Choroid plexus epithelial cell (primary cell): ENCODE measurements around the gene ALG9.

Source experiments
- DNase-seq: peaks from one replicate; pipeline ENCODE4 v3.0.0-alpha.2; 2010; ENCODE audit warnings: low read depth
- H3K4me3 ChIP-seq: 2 replicates; pipeline ENCODE4 v1.5.1; 2011; ENCODE audit warnings: low read depth, mild to moderate bottlenecking, control low read depth, low read length, moderate library complexity
- CTCF ChIP-seq: conservative IDR thresholded peaks from 2 replicates; pipeline ENCODE4 v1.5.1; 2011; ENCODE audit warnings: low read depth, mild to moderate bottlenecking, control low read depth, inconsistent platforms, low read length, moderate library complexity

ALG9 gene

DNA sequence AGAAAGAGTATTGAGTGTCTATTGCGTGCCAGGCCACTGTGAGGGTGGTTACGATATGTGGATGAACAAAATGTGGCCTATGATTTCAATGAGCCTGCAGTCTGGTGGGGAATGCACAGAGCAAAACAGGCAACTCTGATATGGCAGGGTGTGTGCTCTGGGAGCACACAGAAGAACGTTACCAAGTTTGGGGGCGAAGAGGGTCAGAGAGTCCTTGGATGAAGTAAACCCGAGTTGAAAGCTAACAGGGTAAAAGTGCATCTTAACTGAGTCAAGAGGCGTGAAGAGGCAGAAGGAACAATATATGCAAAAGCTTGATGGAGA, 8.2 kb upstream of the ALG9 start:
- peak overlapping the region; percentile 74 for H3K4me3 ChIP-seq
- DNase-seq: no peak
- no peak for TF ChIP-seq CTCF

DNA sequence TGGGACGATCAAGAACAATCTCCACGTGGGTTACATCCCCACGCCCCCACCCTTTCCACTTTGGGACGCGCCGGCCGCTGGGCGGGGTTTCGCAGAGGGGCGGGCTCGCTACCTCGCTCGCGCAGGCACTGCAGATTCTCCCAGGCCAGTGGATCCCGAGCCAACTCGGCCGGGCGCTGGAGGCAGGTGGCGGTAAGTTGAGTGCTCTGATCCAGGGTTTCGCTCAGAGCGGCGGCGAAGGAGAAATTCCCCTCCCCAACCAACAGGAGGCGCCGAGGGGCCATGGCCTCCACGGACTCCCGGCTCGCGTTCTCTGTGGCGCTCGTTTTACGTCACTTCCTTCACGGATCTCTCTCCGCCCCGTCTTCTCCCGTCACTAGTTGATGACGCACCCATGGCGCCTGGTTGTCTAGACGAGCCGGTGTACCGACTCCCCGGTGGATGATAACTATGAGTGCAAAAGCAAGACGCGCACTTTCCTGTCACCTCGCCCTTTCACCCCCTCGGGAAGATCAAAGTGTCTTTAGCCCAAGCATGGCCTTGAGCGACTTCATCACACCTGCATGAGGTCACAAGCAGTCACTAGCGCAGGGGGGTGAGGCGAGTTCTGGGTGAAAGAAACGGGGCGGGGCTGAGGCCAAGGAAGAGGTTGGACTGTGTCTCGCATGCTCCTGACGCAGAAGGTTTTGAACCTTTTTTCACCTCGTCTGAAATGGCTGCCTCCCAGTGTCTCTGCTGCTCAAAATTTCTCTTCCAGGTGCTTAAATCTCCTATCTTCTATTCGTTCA, 7.7 kb upstream of the ALG9 start, which contains the start of the genes CFAP68 and FDXACB1:
Gene CFAP68, plus strand, starts transcription at position 693 of the 788 bp plus-strand sequence. Its CDS starts 20 bp downstream, at position 713.
Gene FDXACB1, minus strand, starts transcription at position 317 of the 788 bp plus-strand sequence. Its CDS starts 33 bp downstream, at position 284.
- H3K4me3 ChIP-seq: peak within 1 kb of the TSS; percentile 74
- peak; percentile 94 for TF ChIP-seq CTCF
- DNase-seq: peak; percentile 98

GRCh38 chr11:111878385-111878848, 7.0 kb upstream of the ALG9 start:
- no peak for TF ChIP-seq CTCF
- peak overlapping the region; percentile 74 for H3K4me3 ChIP-seq
- peak; percentile 17 for DNase-seq

DNA sequence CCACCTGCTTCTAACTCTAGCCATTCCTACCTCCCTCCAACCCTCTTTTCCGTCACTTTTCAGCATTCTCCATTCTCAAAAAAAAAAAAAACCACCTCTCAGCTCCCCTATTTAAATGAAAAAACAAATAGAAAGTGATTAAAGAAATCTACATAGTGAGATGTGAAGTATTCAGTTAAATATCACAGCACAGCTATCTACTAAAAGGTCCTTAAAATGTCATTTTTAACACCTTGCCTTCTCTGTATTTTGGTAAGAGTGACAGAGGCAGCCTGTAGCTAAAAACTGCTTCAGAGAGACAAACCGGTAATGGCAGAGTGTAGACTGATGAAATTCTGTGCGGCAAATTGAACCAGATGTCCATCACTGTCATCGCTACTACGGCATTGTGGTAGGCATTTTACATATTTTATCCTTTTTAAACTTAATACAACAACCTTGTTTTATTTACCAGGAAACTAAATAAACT, 346 bp upstream of the ALG9 start:
- no peak for TF ChIP-seq CTCF
- peak overlapping the region; percentile 86 for H3K4me3 ChIP-seq
- no peak for DNase-seq

- H3K4me3 ChIP-seq: peak overlapping the region; percentile 86
- DNase-seq: no peak
- no peak for TF ChIP-seq CTCF
These were observed 877 bp downstream of the ALG9 start for GRCh38 chr11:111870522-111870885.

GRCh38 chr11:111870113-111870512, 1.3 kb downstream of the ALG9 start:
- DNase-seq: no peak
- no peak overlapping the region for H3K4me3 ChIP-seq
- TF ChIP-seq CTCF: no peak

DNA sequence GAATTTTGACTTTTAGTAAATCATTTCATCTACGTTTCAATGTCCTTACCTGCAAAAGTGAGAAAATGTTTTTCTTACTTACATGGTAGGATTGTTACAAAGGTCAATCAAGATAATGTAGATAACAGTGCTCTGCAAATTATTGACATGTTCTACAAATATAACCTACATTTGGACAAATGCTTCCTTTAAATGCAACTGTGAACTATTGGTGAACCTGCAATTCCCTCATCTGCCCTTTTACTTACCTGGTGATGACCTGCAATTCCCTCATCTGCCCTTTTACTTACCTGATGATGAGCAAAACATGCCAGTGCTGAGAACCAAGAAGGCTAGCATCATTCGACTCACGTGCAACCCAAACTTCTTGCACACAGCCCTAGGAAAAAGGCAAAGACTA, 11.1 kb downstream of the ALG9 start:
- DNase-seq: no peak
- H3K4me3 ChIP-seq: no peak overlapping the region
- TF ChIP-seq CTCF: no peak
